ENCODE results near the gene RUNX1.

RUNX1 gene

GRCh38 chr21:34838956-34839820, 209.9 kb downstream of the RUNX1 start:
- H3K4me1 ChIP-seq (ENCODE audit: insufficient read depth, low read length): peaks cover 23% of the 10 kb centered on the region
- H3K4me3 ChIP-seq (ENCODE audit: low read length): no peak overlapping the region
- no peak overlapping the region for H3K9ac ChIP-seq (ENCODE audit: low read depth, low read length)
- H3K9me3 ChIP-seq (ENCODE audit: insufficient read depth, low read depth, low read length): no peaks in the 10 kb centered on the region
- no peak overlapping the region for H3K27ac ChIP-seq (ENCODE audit: low read length)
- H3K36me3 ChIP-seq (ENCODE audit: insufficient read depth, low read depth, low read length): no peaks in the 10 kb centered on the region
- H3K27me3 ChIP-seq (ENCODE audit: insufficient read depth, low read length): peaks cover 3% of the 10 kb centered on the region; the same call in 1 of the 2 replicates

DNA sequence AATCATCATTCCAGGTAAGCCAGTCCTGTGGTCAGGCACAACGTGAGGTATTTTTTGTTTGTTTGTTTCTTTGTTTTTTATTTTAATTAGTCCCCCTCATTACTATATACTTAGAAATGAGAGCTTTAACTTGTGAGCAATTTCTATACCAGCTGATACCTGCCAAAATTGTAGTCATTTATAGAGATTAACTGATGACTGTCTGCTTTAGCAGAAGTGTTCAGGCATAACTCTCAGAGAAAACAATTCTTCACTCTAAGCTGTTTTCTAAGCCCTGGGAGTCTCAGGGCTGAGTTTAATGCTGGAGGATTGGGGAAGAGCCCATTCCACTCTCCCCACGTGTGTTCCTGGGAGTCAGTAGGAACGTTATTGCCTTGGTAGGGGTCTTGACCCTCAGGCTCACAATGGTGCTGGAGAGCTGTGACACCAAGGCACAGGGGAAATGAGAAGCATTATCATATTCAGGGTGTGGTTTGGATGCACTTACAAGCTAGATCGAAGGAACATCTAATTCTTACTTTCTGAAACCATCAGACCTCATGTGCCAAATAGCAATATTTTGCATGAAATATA, 212.1 kb downstream of the RUNX1 start:
- Histone ChIP-seq H3K9ac (ENCODE audit: low read depth, low read length) (no peak overlapping the region), H3K27me3 (ENCODE audit: insufficient read depth, low read length) (no peaks in the 10 kb centered on the region), H3K4me3 (ENCODE audit: low read length) (no peak overlapping the region), H3K9me3 (ENCODE audit: insufficient read depth, low read depth, low read length) (no peaks in the 10 kb centered on the region), H3K4me1 (ENCODE audit: insufficient read depth, low read length) (peaks cover 20% of the 10 kb centered on the region; the same call in 1 of the 2 replicates), H3K27ac (ENCODE audit: low read length) (no peak overlapping the region), H3K36me3 (ENCODE audit: insufficient read depth, low read depth, low read length) (no peaks in the 10 kb centered on the region)

- H3K9ac ChIP-seq (ENCODE audit: low read depth, low read length): no peak overlapping the region
- no peak overlapping the region for H3K27ac ChIP-seq (ENCODE audit: low read length)
- H3K4me1 ChIP-seq (ENCODE audit: insufficient read depth, low read length): peaks cover 20% of the 10 kb centered on the region; the same call in 1 of the 2 replicates
- H3K27me3 ChIP-seq (ENCODE audit: insufficient read depth, low read length): no peaks in the 10 kb centered on the region
- H3K4me3 ChIP-seq (ENCODE audit: low read length): no peak overlapping the region
- no peaks in the 10 kb centered on the region for H3K36me3 ChIP-seq (ENCODE audit: insufficient read depth, low read depth, low read length)
- no peaks in the 10 kb centered on the region for H3K9me3 ChIP-seq (ENCODE audit: insufficient read depth, low read depth, low read length)
Measured at GRCh38 chr21:34836103-34836932, 212.8 kb downstream of the RUNX1 start.

GRCh38 chr21:34835526-34835925, 213.6 kb downstream of the RUNX1 start:
- peaks cover 20% of the 10 kb centered on the region; the same call in 1 of the 2 replicates for H3K4me1 ChIP-seq (ENCODE audit: insufficient read depth, low read length)

DNA sequence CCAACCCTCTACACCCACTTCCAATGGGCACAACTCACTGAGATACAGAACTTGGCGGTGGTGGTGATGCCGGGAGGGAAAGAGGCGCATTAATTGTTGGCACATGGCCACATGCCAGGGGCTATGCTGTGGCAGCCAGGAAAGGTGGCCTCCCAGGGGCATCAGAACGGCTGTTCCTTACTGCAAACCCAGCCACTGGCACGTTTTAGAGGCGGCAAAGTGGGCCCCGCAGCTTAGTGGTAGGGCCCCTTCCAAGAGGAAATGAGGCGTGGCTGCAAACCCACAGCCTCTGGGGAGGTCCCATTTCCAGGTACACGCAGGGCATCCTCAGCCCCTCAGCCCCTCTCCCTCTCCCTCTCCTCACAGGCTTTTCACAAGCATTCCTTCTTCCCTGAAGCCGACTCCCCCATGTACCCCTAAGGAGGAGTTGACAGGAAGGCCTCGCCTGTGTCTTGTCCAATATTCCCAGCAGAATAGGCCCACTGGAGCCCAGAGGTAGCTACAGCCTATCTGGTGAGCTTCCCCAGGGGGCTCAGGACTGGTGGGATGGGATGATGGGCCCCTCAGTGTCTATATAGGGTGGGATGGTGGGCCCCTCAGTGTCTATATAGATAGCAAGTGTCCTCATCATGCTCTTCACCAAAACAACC, 214.1 kb downstream of the RUNX1 start:
- no peak overlapping the region for H3K27ac ChIP-seq (ENCODE audit: low read length)

More at GRCh38 chr21:34835526-34835925, 213.6 kb downstream of the RUNX1 start:
- Histone ChIP-seq H3K9me3 (ENCODE audit: insufficient read depth, low read depth, low read length) (no peaks in the 10 kb centered on the region), H3K4me3 (ENCODE audit: low read length) (no peak overlapping the region), H3K27ac (ENCODE audit: low read length) (no peak overlapping the region), H3K9ac (ENCODE audit: low read depth, low read length) (no peak overlapping the region), H3K36me3 (ENCODE audit: insufficient read depth, low read depth, low read length) (no peaks in the 10 kb centered on the region), H3K27me3 (ENCODE audit: insufficient read depth, low read length) (no peaks in the 10 kb centered on the region)

DNA sequence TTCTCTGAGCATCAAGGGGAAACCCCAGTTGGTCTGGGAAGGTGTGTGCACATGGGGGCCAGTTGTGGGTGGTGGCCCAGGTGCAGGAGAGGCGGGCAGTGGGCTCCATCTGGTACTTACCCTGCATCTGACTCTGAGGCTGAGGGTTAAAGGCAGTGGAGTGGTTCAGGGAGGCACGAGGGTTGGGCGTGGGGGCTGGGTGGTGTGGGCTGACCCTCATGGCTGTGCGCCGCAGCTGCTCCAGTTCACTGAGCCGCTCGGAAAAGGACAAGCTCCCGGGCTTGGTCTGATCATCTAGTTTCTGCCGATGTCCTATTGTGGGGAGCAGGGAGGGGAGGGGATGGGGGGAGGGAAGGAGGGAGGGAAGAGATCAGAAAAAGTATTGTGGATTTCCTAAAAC, 214.8 kb downstream of the RUNX1 start:
- Histone ChIP-seq H3K27ac (ENCODE audit: low read length) (no peak overlapping the region), H3K9me3 (ENCODE audit: insufficient read depth, low read depth, low read length) (no peaks in the 10 kb centered on the region), H3K36me3 (ENCODE audit: insufficient read depth, low read depth, low read length) (no peaks in the 10 kb centered on the region), H3K4me3 (ENCODE audit: low read length) (no peak overlapping the region), H3K4me1 (ENCODE audit: insufficient read depth, low read length) (peaks cover 20% of the 10 kb centered on the region; the same call in 1 of the 2 replicates), H3K9ac (ENCODE audit: low read depth, low read length) (no peak overlapping the region), H3K27me3 (ENCODE audit: insufficient read depth, low read length) (no peaks in the 10 kb centered on the region)

More for the DNA sequence above, 214.1 kb downstream of the RUNX1 start:
- Histone ChIP-seq H3K36me3 (ENCODE audit: insufficient read depth, low read depth, low read length) (no peaks in the 10 kb centered on the region), H3K4me3 (ENCODE audit: low read length) (no peak overlapping the region; the same call in 1 of the 2 replicates), H3K27me3 (ENCODE audit: insufficient read depth, low read length) (no peaks in the 10 kb centered on the region), H3K4me1 (ENCODE audit: insufficient read depth, low read length) (peaks cover 20% of the 10 kb centered on the region; the same call in 1 of the 2 replicates), H3K9me3 (ENCODE audit: insufficient read depth, low read depth, low read length) (no peaks in the 10 kb centered on the region), H3K9ac (ENCODE audit: low read depth, low read length) (no peak overlapping the region)

GRCh38 chr21:34833465-34833864, 215.6 kb downstream of the RUNX1 start:
- Histone ChIP-seq H3K36me3 (ENCODE audit: insufficient read depth, low read depth, low read length) (no peaks in the 10 kb centered on the region), H3K9me3 (ENCODE audit: insufficient read depth, low read depth, low read length) (no peaks in the 10 kb centered on the region), H3K4me3 (ENCODE audit: low read length) (no peak overlapping the region), H3K27ac (ENCODE audit: low read length) (no peak overlapping the region), H3K27me3 (ENCODE audit: insufficient read depth, low read length) (no peaks in the 10 kb centered on the region), H3K9ac (ENCODE audit: low read depth, low read length) (no peak overlapping the region), H3K4me1 (ENCODE audit: insufficient read depth, low read length) (peaks cover 20% of the 10 kb centered on the region; the same call in 1 of the 2 replicates)

GRCh38 chr21:34830386-34831170, 218.5 kb downstream of the RUNX1 start:
- Histone ChIP-seq H3K27me3 (ENCODE audit: insufficient read depth, low read length) (no peaks in the 10 kb centered on the region), H3K9me3 (ENCODE audit: insufficient read depth, low read depth, low read length) (peaks cover 9% of the 10 kb centered on the region), H3K27ac (ENCODE audit: low read length) (no peak overlapping the region), H3K9ac (ENCODE audit: low read depth, low read length) (no peak overlapping the region), H3K4me3 (ENCODE audit: low read length) (no peak overlapping the region), H3K4me1 (ENCODE audit: insufficient read depth, low read length) (peaks cover 11% of the 10 kb centered on the region; the same call in 1 of the 2 replicates), H3K36me3 (ENCODE audit: insufficient read depth, low read depth, low read length) (no peaks in the 10 kb centered on the region)

DNA sequence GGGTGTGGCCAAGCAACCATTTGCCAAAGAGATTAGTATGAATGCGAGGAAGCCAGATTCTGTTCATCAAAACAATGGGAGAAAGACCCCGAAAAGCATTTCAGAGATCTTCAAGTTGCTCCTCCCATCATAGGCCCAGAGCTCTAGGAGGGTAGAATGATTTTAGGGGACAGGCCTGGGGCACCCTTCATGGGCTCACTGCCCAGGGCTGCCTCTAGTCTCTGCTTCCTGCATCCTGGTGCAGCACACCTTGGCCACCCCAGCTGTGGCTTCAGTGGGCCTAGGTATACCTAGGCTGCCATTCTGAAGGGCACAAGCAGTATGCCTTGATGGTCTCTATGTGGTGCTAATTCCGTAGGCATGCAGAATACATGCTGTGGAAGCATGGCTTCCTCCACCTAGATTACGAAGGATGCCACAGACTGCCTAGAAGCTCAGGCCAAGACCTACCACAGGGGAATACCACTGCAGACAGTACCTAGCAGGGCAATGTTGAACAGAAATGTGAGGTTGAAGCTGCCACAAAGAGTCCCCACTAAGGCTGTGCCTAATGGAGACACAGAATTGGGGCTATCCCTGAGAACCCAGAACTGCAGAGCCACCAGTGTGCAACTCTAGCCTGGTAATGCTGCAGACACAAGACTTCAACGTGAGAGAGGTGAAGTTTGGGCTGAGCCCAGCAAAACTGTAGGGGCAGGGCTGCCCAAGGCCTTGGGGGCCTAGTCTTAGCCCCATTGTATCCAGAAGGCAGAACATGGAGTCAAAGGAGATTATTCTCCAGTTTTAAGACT, 221.5 kb downstream of the RUNX1 start:
- Histone ChIP-seq H3K27ac (ENCODE audit: low read length) (no peak overlapping the region), H3K27me3 (ENCODE audit: insufficient read depth, low read length) (no peaks in the 10 kb centered on the region), H3K9ac (ENCODE audit: low read depth, low read length) (no peak overlapping the region), H3K4me1 (ENCODE audit: insufficient read depth, low read length) (peaks cover 11% of the 10 kb centered on the region; the same call in 1 of the 2 replicates), H3K36me3 (ENCODE audit: insufficient read depth, low read depth, low read length) (no peaks in the 10 kb centered on the region), H3K4me3 (ENCODE audit: low read length) (no peak overlapping the region), H3K9me3 (ENCODE audit: insufficient read depth, low read depth, low read length) (peaks cover 9% of the 10 kb centered on the region)

GRCh38 chr21:34826836-34827235, 222.3 kb downstream of the RUNX1 start:
- H3K9me3 ChIP-seq (ENCODE audit: insufficient read depth, low read depth, low read length): peaks cover 9% of the 10 kb centered on the region
- peaks cover 11% of the 10 kb centered on the region; the same call in 1 of the 2 replicates for H3K4me1 ChIP-seq (ENCODE audit: insufficient read depth, low read length)
- no peak overlapping the region for H3K4me3 ChIP-seq (ENCODE audit: low read length)
- H3K36me3 ChIP-seq (ENCODE audit: insufficient read depth, low read depth, low read length): no peaks in the 10 kb centered on the region
- H3K9ac ChIP-seq (ENCODE audit: low read depth, low read length): no peak overlapping the region
- no peak overlapping the region for H3K27ac ChIP-seq (ENCODE audit: low read length)
- H3K27me3 ChIP-seq (ENCODE audit: insufficient read depth, low read length): no peaks in the 10 kb centered on the region
